PC-3 (cell line): ENCODE results near the gene TWNK. TPM values are rescaled to one million over a fixed set of nuclear protein-coding genes. Genes with fewer than 3 reads are reported as not detected.

Source experiments
- ATAC-seq: fragments of 200-7000 bp; cut with Tn5 transposase; 2 replicates; pipeline ENCODE4 v1.9.1; 2020; ENCODE audit warnings: mild to moderate bottlenecking, moderate library complexity
- BruUV-seq: library from RNA; stranded (reverse); fragments of 400-500 nt; replicated peaks from 2 replicates; lab custom pipeline; 2021; lab: Mats Ljungman, UMichigan
- CTCF ChIA-PET: fragments of 300-600 bp; sonication (Branson Sonifier 250); formaldehyde crosslinking; loops from one replicate; lab custom pipeline; 2022; ENCODE audit warnings: antibody characterized with exemption; lab: Charles Lee
- POLR2A ChIA-PET: fragments of 300-600 bp; sonication (Branson Sonifier 250); formaldehyde crosslinking; loops from one replicate; lab custom pipeline; 2022; ENCODE audit warnings: antibody characterized with exemption; ENCODE audit not compliant: unreplicated experiment; lab: Charles Lee
- DNase-seq: peaks from one replicate; pipeline ENCODE4 v3.0.0-alpha.2; 2015
- H2AFZ ChIP-seq: fragments of 300-600 bp; sonication (generic); 2 replicates; pipeline ENCODE4 v1.6.0; 2016; ENCODE audit warnings: antibody characterized with exemption, low read length
- H3F3A ChIP-seq: fragments of 300-600 bp; sonication (generic); one replicate; pipeline ENCODE4 v1.6.0; 2017; ENCODE audit warnings: antibody characterized with exemption, low read length, control low read depth, mild to moderate bottlenecking; ENCODE audit not compliant: unreplicated experiment
- H3K27ac ChIP-seq: fragments of 300-600 bp; sonication (generic); 2 replicates; pipeline ENCODE4 v1.5.1; 2016; ENCODE audit warnings: mild to moderate bottlenecking, low read length
- H3K27me3 ChIP-seq: fragments of 300-600 bp; sonication (generic); 2 replicates; pipeline ENCODE4 v1.6.1; 2016; ENCODE audit warnings: low read length, mixed read lengths
- H3K36me3 ChIP-seq: fragments of 300-600 bp; sonication (generic); 2 replicates; pipeline ENCODE4 v1.6.1; 2016; ENCODE audit warnings: low read depth, mixed run types, low read length, mixed read lengths
- H3K4me1 ChIP-seq: fragments of 300-600 bp; sonication (generic); 2 replicates; pipeline ENCODE4 v1.5.1; 2016; ENCODE audit warnings: low read length; ENCODE audit not compliant: insufficient read depth
- H3K4me2 ChIP-seq: fragments of 300-600 bp; sonication (generic); 2 replicates; pipeline ENCODE4 v1.6.0; 2016; ENCODE audit warnings: low read length
- H3K4me3 ChIP-seq: fragments of 300-600 bp; sonication (generic); 2 replicates; pipeline ENCODE4 v1.5.1; 2016; ENCODE audit warnings: mild to moderate bottlenecking, low read length, mixed read lengths
- H3K79me2 ChIP-seq: fragments of 300-600 bp; sonication (generic); 2 replicates; pipeline ENCODE4 v1.6.1; 2017; ENCODE audit warnings: low read length, mixed read lengths
- H3K9ac ChIP-seq: fragments of 300-600 bp; sonication (generic); 2 replicates; pipeline ENCODE4 v1.6.0; 2016; ENCODE audit warnings: mild to moderate bottlenecking, low read length
- H3K9me2 ChIP-seq: fragments of 300-600 bp; sonication (generic); replicated peaks from 2 replicates; pipeline ENCODE4 v1.6.1; 2016; ENCODE audit warnings: mixed run types, low read length, mixed read lengths
- H3K9me3 ChIP-seq: fragments of 300-600 bp; sonication (generic); 2 replicates; pipeline ENCODE4 v1.6.1; 2016; ENCODE audit warnings: low read length, mixed read lengths
- H4K20me1 ChIP-seq: fragments of 300-600 bp; sonication (generic); 2 replicates; pipeline ENCODE4 v1.6.1; 2016; ENCODE audit warnings: low read length, mixed read lengths
- CTCF ChIP-seq: fragments of 300-600 bp; sonication (generic); conservative IDR thresholded peaks from 2 replicates; pipeline ENCODE4 v1.5.1; 2017; ENCODE audit warnings: antibody characterized with exemption, low read depth, mild to moderate bottlenecking, low read length
- EZH2 ChIP-seq: fragments of 300-600 bp; sonication (generic); IDR thresholded peaks from one replicate; pipeline ENCODE4 v1.6.1; 2017; ENCODE audit warnings: antibody characterized with exemption, mild to moderate bottlenecking, low read length; ENCODE audit not compliant: unreplicated experiment
- EZH2phosphoT487 ChIP-seq: fragments of 300-600 bp; sonication (generic); IDR thresholded peaks from 2 replicates; pipeline ENCODE4 v1.6.1; 2018; ENCODE audit warnings: mild to moderate bottlenecking, antibody characterized with exemption, low read length, borderline replicate concordance
- intact Hi-C: fragments of 100-400 bp; cut with micrococcal nuclease; formaldehyde crosslinking; loops from 2 replicates; pipeline ENCODE4 v1.9.0; 2023
- total RNA-seq: library from RNA; depleted of rRNA; stranded (reverse); fragments of >200 nt; gene quantifications from 2 replicates; pipeline ENCODE4 v1.2.3, GENCODE V29; 2014

The TWNK gene
- total RNA-seq, 1 experiment from 2014 or later: 7.5 TPM

GRCh38 chr10:100989088-100989487, 1.7 kb downstream of the TWNK start:
- H3K4me1 ChIP-seq: peaks cover 30% of the 10 kb centered on the region
- ATAC-seq (no peak), DNase-seq (peak; percentile 20)
- TF ChIP-seq EZH2phosphoT487: no peak
- no peak for TF ChIP-seq CTCF
- no peak for TF ChIP-seq EZH2
- H3F3A ChIP-seq: no peaks in the 10 kb centered on the region
- no peaks in the 10 kb centered on the region for H3K9me3 ChIP-seq
- ChIA-PET CTCF (no interaction called here), POLR2A (no interaction called here)
- no peaks in the 10 kb centered on the region for H3K9me2 ChIP-seq
- intact Hi-C loops: no loop called here
- no TSS peak for BruUV-seq
- peaks cover 14% of the 10 kb centered on the region for H4K20me1 ChIP-seq
- no peaks in the 10 kb centered on the region for H3K27me3 ChIP-seq
- peak overlapping the region; percentile 97 for H3K9ac ChIP-seq
- H3K79me2 ChIP-seq: peaks cover 58% of the 10 kb centered on the region
- H3K4me2 ChIP-seq: peak overlapping the region; percentile 98
- H3K4me3 ChIP-seq: peak overlapping the region; percentile 99
- no peak overlapping the region for H3K27ac ChIP-seq
- H2AFZ ChIP-seq: no peak overlapping the region
- peaks cover 16% of the 10 kb centered on the region; the same call in 1 of the 2 replicates for H3K36me3 ChIP-seq

GRCh38 chr10:100993986-100994708, 6.8 kb downstream of the TWNK start:
- intact Hi-C loops: loop anchor here (1.0 kb wide), 1 partner anchor 20 kb away; no protein-coding TSS in a partner anchor
- Histone ChIP-seq H3K27me3 (no peaks in the 10 kb centered on the region), H3K27ac (no peak overlapping the region), H3K36me3 (peaks cover 16% of the 10 kb centered on the region; the same call in 1 of the 2 replicates), H3K9me2 (no peaks in the 10 kb centered on the region), H2AFZ (no peak overlapping the region), H3K9ac (no peak overlapping the region), H4K20me1 (peaks cover 10% of the 10 kb centered on the region), H3K4me3 (no peak overlapping the region), H3K79me2 (peaks cover 35% of the 10 kb centered on the region), H3K4me1 (peaks cover 36% of the 10 kb centered on the region), H3F3A (no peaks in the 10 kb centered on the region), H3K9me3 (no peaks in the 10 kb centered on the region), H3K4me2 (no peak overlapping the region)
- DNase-seq (peak; percentile 59), ATAC-seq (0 out of 2 replicates have a peak, but pooled peaks have one; percentile 6)
- CTCF ChIA-PET: interaction anchor here (1.9 kb wide), 1 partner anchor 21 kb away, joined by 6 read pairs; no protein-coding TSS in a partner anchor
- POLR2A ChIA-PET: no interaction called here
- TSS peak; percentile 2 for BruUV-seq
- no peak for TF ChIP-seq EZH2phosphoT487
- peak; percentile 68 for TF ChIP-seq CTCF

GRCh38 chr10:100995181-100995580, 7.8 kb downstream of the TWNK start:
- H2AFZ ChIP-seq: no peak overlapping the region
- ATAC-seq: no peak
- peaks cover 29% of the 10 kb centered on the region for H3K79me2 ChIP-seq
- H3K4me2 ChIP-seq: no peak overlapping the region
- BruUV-seq: no TSS peak
- H3K4me3 ChIP-seq: no peak overlapping the region
- H3K36me3 ChIP-seq: peaks cover 10% of the 10 kb centered on the region; the same call in 1 of the 2 replicates
- H3K27ac ChIP-seq: no peak overlapping the region
- 0 out of 2 replicates have a peak, but pooled peaks cover 4% of the 10 kb centered on the region for H4K20me1 ChIP-seq
- no peak overlapping the region for H3K9ac ChIP-seq
- no peaks in the 10 kb centered on the region for H3K9me2 ChIP-seq
- H3F3A ChIP-seq: no peaks in the 10 kb centered on the region
- H3K27me3 ChIP-seq: no peaks in the 10 kb centered on the region
- DNase-seq: no peak
- H3K9me3 ChIP-seq: no peaks in the 10 kb centered on the region
- POLR2A ChIA-PET: no interaction called here
- intact Hi-C loops: no loop called here
- H3K4me1 ChIP-seq: peaks cover 25% of the 10 kb centered on the region
- CTCF ChIA-PET: no interaction called here
- TF ChIP-seq EZH2 (no peak), EZH2phosphoT487 (no peak), CTCF (no peak)
